ENCODE results near the gene IGSF22.

GRCh38 chr11:18739685-18740084, 13.7 kb upstream of the IGSF22 start:
- TF ChIP-seq, protein P1, sequence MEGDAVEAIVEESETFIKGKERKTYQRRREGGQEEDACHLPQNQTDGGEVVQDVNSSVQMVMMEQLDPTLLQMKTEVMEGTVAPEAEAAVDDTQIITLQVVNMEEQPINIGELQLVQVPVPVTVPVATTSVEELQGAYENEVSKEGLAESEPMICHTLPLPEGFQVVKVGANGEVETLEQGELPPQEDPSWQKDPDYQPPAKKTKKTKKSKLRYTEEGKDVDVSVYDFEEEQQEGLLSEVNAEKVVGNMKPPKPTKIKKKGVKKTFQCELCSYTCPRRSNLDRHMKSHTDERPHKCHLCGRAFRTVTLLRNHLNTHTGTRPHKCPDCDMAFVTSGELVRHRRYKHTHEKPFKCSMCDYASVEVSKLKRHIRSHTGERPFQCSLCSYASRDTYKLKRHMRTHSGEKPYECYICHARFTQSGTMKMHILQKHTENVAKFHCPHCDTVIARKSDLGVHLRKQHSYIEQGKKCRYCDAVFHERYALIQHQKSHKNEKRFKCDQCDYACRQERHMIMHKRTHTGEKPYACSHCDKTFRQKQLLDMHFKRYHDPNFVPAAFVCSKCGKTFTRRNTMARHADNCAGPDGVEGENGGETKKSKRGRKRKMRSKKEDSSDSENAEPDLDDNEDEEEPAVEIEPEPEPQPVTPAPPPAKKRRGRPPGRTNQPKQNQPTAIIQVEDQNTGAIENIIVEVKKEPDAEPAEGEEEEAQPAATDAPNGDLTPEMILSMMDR (IDR thresholded peaks at IDR 0.05): no peak
- no peak for TF ChIP-seq POLR2A (IDR thresholded peaks at IDR 0.05)
